NCI-H146 treated with DMSO at 0.1 percent for 48 hours (cell line): ENCODE results near the gene ADM5.

Experiments
- DNase-seq: peaks from one replicate; lab custom pipeline; 2025; ENCODE audit not compliant: unreplicated experiment; lab: John Stamatoyannopoulos, UW

ADM5 gene

DNA sequence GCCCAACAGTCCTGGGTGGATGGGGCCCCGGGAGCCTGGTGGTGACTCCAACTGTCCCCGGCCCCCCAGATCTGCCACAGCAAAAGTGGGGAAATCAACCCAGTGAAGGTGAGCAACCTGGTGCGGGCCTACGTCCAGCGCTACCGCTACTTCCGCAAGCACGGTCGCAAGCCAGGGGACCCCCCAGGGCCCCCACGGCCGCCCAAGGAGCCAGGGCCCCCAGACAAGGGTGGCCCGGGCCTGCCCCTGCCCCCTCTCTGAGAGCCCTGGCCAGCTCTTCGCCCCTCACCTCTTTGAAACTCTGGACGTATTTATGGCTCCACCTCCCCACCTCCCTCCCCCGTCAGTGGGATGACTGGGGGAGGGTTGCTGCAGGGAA lies 31.3 kb upstream of the ADM5 start:
- no peak for DNase-seq

- no peak for DNase-seq
These were observed 30.6 kb upstream of the ADM5 start for GRCh38 chr19:49658566-49659442.

- no peak for DNase-seq
These were observed 28.9 kb upstream of the ADM5 start for GRCh38 chr19:49660338-49660961.

DNA sequence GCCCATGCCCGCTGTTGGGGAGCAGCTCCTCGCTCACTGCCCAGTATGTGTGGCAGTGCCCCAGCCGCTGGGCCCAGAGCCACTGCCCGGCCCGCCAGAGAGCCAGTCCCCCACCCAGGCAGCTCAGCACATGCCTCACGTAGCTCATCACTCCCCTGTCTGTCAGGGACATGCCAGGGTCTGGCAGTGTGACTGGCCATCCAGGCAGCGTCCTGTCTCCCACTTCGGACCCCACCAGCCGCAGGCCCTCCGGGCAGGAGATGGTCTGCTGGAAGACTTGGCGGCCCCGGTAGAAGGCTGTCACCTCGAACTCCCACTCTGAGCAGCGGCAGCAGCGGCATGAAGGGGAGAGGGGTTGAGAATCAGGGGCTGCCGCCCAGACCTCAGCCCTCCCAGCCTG lies 27.4 kb upstream of the ADM5 start:
- DNase-seq: no peak

GRCh38 chr19:49663224-49663623 lies 26.2 kb upstream of the ADM5 start:
- no peak for DNase-seq

GRCh38 chr19:49664171-49665035 lies 25.0 kb upstream of the ADM5 start:
- peak; percentile 90 for DNase-seq

- DNase-seq: no peak
These were observed 24.4 kb upstream of the ADM5 start for GRCh38 chr19:49665036-49665350.

- DNase-seq: peak; percentile 92
These were observed 23.9 kb upstream of the ADM5 start, which contains the start of the genes BCL2L12 and IRF3 for GRCh38 chr19:49665351-49666119. Gene BCL2L12 (plus strand): TSS chr19:49665933. CDS start chr19:49666693, 760 bp downstream. Gene IRF3 (minus strand): TSS chr19:49665857. CDS start chr19:49664838, 1,019 bp downstream.

DNA sequence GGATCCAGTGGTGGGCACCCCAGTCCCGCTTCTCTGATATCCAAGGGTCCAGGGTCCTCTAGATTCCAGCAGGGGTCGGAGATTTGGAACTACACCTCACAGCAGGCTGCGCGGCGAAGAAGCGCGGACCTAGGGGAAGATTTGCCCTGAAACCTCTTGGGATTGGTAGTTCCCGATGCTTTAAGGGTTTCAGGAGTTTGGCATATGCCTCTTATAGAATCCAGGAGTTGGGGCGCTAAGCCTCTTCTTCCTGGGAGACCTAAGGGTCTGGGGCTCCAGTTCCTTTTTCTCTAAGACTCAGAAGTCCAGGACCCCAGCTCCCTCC lies 23.3 kb upstream of the ADM5 start:
- no peak for DNase-seq

GRCh38 chr19:49667473-49667872 lies 21.9 kb upstream of the ADM5 start:
- no peak for DNase-seq

- no peak for DNase-seq
These were observed 19.9 kb upstream of the ADM5 start for GRCh38 chr19:49669516-49669915.

DNA sequence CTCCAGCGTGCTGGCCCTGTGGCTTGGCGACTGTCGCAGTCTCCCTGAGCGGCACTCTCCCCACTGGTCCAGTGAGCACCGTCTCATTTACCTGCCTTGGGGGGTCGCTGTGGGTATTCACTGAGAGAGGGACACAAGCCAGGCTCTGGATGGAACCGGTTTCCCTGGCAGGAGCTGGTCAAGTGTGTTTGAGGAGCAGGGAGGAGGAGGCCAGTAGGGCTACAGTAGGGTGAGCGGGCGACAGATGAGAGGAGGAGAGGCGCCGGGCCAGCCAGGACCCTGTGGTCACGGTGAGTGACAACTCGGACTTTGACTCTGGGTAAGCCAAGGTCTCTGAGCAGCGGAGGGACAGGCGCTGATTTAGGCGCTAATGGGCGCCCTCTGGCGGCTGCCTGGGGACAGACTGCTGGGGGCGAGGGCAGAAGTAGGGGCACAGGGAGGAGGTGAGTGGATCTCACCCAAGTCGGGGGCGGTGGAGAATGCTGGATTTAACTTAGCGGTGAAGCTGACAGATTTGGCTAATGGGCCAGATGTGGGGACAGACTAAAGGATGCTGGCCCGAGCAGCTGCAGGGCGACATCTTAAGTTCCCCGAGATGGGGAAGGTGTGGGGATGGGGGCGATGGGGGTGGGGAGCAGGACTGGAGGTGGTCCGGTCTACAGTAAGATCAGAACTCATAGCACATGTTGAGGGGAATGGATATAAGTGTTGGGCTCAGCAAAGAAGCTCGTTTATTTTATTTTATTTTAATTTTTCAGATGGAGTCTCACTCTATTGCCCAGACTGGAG lies 17.1 kb upstream of the ADM5 start:
- peak; percentile 80 for DNase-seq

GRCh38 chr19:49676136-49676783 lies 13.1 kb upstream of the ADM5 start:
- peak; percentile 96 for DNase-seq

- peak; percentile 99 for DNase-seq
These were observed 12.6 kb upstream of the ADM5 start for GRCh38 chr19:49676784-49677230.

- peak; percentile 45 for DNase-seq
These were observed 12.0 kb upstream of the ADM5 start, which contains the start of gene PRMT1 for GRCh38 chr19:49677231-49677900. Gene PRMT1 (plus strand): TSS chr19:49677271. CDS start chr19:49677281, 10 bp downstream.

DNA sequence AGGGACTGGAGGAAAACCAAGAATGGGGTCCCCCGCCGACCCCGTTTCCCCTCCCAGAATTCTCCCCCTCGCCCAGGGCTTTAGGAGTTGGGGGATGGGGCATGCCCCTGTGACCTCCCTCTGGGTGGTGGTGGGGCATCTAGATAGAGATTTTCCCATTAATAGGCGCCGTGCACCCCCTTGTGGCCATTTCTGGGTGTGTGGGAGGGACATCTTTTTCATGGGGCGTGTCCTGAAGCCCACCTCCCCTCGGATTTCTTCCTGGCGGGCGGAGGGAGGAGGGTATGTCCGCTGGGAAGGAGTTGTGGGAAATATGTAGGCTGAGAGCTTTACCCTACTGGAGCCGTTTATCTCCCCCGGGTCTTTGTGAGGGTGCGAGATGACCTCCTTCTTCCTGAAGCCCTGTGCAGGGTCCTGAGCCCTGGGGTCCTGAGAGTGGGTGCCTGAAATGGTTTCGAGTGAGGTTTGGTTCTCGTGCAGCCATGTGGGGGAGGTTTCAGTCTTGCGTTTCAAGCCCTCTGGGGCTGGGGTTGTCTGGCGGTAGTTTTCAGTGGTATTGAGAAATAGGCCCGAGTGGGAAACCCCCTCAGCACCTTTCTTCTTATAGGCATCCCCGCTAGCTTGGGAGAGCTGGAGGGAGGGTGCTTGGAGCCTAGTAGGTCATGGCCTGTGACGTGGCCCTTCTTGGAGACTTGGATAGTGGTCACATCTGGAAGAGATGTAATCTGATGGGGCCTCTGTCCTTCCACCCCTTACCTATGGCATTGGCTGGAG lies 11.3 kb upstream of the ADM5 start:
- DNase-seq: peak; percentile 41

- no peak for DNase-seq
These were observed 10.2 kb upstream of the ADM5 start for GRCh38 chr19:49678985-49679770.
